Measurements from ENCODE around the gene CLCN2.

Gene CLCN2

DNA sequence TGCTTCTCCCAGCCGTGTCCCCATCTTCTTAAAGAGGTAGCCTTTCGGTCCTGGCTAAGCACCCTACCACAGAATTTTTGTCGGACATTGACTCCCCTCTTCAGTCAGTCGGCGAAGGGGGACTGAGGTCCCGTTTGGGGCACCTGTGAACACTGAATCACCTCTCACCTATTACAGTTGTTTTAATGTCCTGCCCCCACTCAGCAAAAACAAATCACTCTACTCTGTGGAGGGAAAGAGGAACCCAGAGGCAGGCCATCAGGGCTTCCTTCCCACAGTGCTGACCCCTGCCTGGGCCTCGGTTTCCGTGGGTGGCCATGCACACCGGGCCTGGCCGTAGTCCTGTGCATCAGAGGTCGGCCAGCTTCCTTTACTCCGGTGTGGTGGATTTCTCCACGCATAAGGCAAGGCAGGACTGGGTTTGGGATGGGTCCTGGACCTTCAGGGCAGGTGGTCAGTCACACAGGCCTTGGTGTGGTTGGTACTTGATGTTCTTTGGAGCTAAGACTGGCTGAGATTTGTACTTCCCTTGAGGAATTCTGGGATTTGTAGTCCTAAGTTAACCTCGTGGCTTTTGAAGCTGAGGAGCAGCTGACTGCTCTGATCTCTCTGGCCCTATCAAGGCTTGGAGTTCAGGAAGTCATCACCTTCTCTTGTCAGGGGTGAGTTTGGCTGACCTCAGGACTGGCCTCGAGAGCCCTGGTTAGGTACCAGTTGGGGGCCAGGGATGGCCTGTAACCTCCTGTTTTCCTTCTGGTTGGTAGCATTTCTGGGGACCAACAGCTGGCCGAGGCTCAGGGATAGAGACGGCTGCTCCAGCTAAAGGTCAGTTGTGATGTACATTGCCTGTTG is 24.6 kb downstream of the CLCN2 start:
- TF ChIP-seq CTCF (IDR thresholded peaks at IDR 0.05) = no peak

DNA sequence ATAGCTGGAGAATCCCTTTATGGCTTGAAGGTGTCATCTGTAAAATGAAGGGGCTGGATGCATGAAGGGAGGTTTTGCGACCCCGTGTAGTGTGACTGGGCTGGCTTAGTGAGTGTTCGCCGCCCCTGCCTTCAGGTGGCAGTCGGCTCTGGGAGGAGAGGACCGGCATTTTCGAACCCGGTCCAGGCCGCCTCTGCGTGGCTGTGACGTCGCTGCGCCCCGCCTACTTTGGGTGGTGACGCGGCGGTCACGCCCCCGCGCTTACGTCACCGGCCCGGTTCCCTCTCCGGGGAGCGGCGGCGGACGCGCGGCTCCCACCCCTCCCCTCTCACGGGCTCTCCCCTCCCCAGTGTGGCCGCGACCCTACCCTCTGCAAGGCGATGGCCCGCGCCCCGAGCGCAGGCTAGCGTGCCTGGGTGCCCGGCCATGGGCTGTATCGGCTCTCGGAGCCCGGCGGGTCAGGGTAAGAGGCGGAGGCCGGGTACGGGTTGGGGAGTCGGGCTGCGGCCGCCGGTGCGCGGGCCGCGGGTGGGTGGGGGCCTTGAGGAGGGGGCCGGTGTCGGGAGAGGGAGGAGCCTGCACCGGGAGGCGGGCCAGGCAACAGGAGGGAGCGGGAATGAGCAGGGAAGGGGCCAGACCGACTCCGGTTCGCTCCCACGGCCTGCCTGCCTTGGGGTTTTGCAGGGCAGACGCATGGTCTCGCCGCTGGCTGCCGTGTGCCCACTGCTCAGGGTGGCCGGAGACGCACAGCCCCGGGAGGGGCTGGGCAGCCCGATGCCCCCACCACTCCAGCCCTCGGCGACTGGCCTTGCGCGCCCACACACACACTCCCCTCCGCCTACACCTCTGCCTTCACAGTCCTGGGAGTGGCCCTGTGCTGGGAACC is 25.5 kb downstream of the CLCN2 start:
- no peak for TF ChIP-seq CTCF (IDR thresholded peaks at IDR 0.05)

GRCh38 chr3:184335291-184335660 is 26.1 kb downstream of the CLCN2 start:
- TF ChIP-seq CTCF (IDR thresholded peaks at IDR 0.05) = no peak

GRCh38 chr3:184334470-184335158 is 26.8 kb downstream of the CLCN2 start:
- no peak for TF ChIP-seq CTCF (IDR thresholded peaks at IDR 0.05)

DNA sequence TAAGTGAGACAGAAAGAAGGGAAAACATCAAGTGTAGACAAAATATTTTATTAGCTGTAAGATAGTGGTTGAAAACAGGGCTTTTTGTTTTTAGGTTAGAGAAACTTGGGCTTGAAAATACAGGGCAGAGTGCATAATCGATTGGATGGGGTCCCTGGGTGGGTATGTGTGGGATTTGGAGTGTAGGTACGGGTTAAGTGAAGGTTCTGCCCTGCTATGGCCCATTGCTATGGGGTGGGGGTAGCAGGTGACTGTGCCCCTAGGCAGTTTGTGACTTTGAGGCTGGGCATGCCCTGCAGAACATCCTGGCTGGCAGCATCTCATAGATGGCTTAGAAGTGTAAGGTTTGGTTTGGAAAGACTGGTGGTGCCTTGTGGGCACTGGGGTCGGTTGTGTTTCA is 27.7 kb downstream of the CLCN2 start:
- no peak for TF ChIP-seq CTCF (IDR thresholded peaks at IDR 0.05)

GRCh38 chr3:184333190-184333589 is 28.2 kb downstream of the CLCN2 start:
- TF ChIP-seq CTCF (IDR thresholded peaks at IDR 0.05) = no peak

- no peak for TF ChIP-seq CTCF (IDR thresholded peaks at IDR 0.05)
Measured at GRCh38 chr3:184332370-184333090, 28.9 kb downstream of the CLCN2 start.
